CD4-positive, alpha-beta memory T cell (primary cell): ENCODE measurements around the gene JMJD7. TPM values are rescaled to one million over a fixed set of nuclear protein-coding genes. Genes with fewer than 3 reads are reported as not detected.

ENCODE experiments used
- CTCF ChIA-PET: fragments of 350-600 bp; sonication (Branson Sonifier 250); formaldehyde crosslinking; loops from one replicate; lab custom pipeline; 2021; ENCODE audit warnings: inconsistent platforms; ENCODE audit not compliant: partially characterized antibody; lab: Charles Lee
- POLR2A ChIA-PET: fragments of 350-600 bp; sonication (Branson Sonifier 250); formaldehyde crosslinking; loops from one replicate; lab custom pipeline; 2021; ENCODE audit not compliant: partially characterized antibody; lab: Charles Lee
- DNase-seq, 5 donors: peaks; one replicate each; pipeline versions ENCODE4 v3.0.0 to v3.0.0-alpha.2; 2020 to 2022; ENCODE audit warnings: mixed read lengths in 1 of 5
- H3K27ac ChIP-seq: one replicate; pipeline ENCODE4 v1.7.0; 2013; ENCODE audit warnings: low read depth, low read length
- H3K27me3 ChIP-seq: 2 replicates; pipeline ENCODE4 v1.7.0; 2013; ENCODE audit warnings: mild to moderate bottlenecking, low read length, moderate library complexity; ENCODE audit not compliant: insufficient read depth
- H3K36me3 ChIP-seq: 2 replicates; pipeline ENCODE4 v1.7.0; 2013; ENCODE audit warnings: mild to moderate bottlenecking, low read length, moderate library complexity; ENCODE audit not compliant: insufficient read depth
- H3K4me1 ChIP-seq: 2 replicates; pipeline ENCODE4 v1.7.0; 2013; ENCODE audit warnings: mild to moderate bottlenecking, low read length, moderate library complexity; ENCODE audit not compliant: insufficient read depth
- H3K4me3 ChIP-seq, 2 donors: one replicate each; pipeline ENCODE4 v1.7.0; 2013; ENCODE audit warnings: low read length in 2 of 2, mild to moderate bottlenecking in 1 of 2
- H3K9me3 ChIP-seq, 2 donors: one replicate each; pipeline ENCODE4 v1.7.0; 2013; ENCODE audit warnings: low read length in 2 of 2, control low read depth in 1 of 2; ENCODE audit not compliant: control insufficient read depth in 1 of 2
- H3K27ac Mint-ChIP-seq, 7 donors: one replicate each; pipeline ENCODE4 v1.8.0; 2020 to 2021; ENCODE audit warnings: mixed read lengths in 7 of 7, mild to moderate bottlenecking in 6 of 7, inconsistent platforms in 3 of 7, moderate library complexity in 3 of 7
- H3K27me3 Mint-ChIP-seq, 2 donors: one replicate each; pipeline ENCODE4 v1.8.0; 2020 to 2021; ENCODE audit warnings: mixed read lengths in 2 of 2
- H3K36me3 Mint-ChIP-seq, 2 donors: one replicate each; pipeline ENCODE4 v1.8.0; 2020 to 2021; ENCODE audit warnings: mixed read lengths in 2 of 2, inconsistent platforms in 1 of 2, mild to moderate bottlenecking in 1 of 2
- H3K4me1 Mint-ChIP-seq, 4 donors: one replicate each; pipeline ENCODE4 v1.8.0; 2020 to 2021; ENCODE audit warnings: mixed read lengths in 4 of 4, mild to moderate bottlenecking in 1 of 4
- H3K4me3 Mint-ChIP-seq, 8 donors: one replicate each; pipeline ENCODE4 v1.8.0; 2020 to 2021; ENCODE audit warnings: mixed read lengths in 8 of 8, mild to moderate bottlenecking in 7 of 8, moderate library complexity in 6 of 8, inconsistent platforms in 3 of 8
- H3K9me3 Mint-ChIP-seq, 8 donors: one replicate each; pipeline ENCODE4 v1.8.0; 2020 to 2021; ENCODE audit warnings: mixed read lengths in 8 of 8, mild to moderate bottlenecking in 5 of 8, inconsistent platforms in 3 of 8, moderate library complexity in 1 of 8
- intact Hi-C: fragments of 100-400 bp; cut with micrococcal nuclease; formaldehyde crosslinking; loops from one replicate; pipeline ENCODE4 v1.15.1; 2023
- polyA plus RNA-seq, 2 donors: library from polyadenylated mRNA; unstranded; fragments of 300-500 nt; fragmentation: Illumina TruSeq; gene quantifications; one replicate each; pipeline ENCODE4 v1.2.3, GENCODE V29; 2021
- total RNA-seq, 2 experiments: library from RNA; stranded (reverse); gene quantifications; one replicate each; pipeline ENCODE4 v1.2.3, GENCODE V29; 2021

The JMJD7 gene
- total and polyA plus RNA-seq, 4 experiments from 2014 or later: 18.7 to 78.5 (median 51.5) TPM

- peaks cover 16% of the 10 kb centered on the region for H3K36me3 ChIP-seq
- H3K9me3 ChIP-seq: no peaks in the 10 kb centered on the region
- no peak overlapping the region for H3K4me3 ChIP-seq
- H3K4me3 Mint-ChIP-seq: no peak overlapping the region
- no peak overlapping the region for H3K27ac Mint-ChIP-seq
- H3K27me3 ChIP-seq: no peaks in the 10 kb centered on the region
- ChIA-PET POLR2A (interaction anchor here (1.2 kb wide), 1 partner anchor 10 kb away, joined by 3 read pairs; no protein-coding TSS in a partner anchor), CTCF (no interaction called here)
- no peaks in the 10 kb centered on the region for H3K9me3 Mint-ChIP-seq
- no peak overlapping the region for H3K27ac ChIP-seq
- H3K36me3 Mint-ChIP-seq: peaks cover 0 to 32% of the 10 kb centered on the region in 2 donors
- intact Hi-C loops: no loop called here
- no peaks in the 10 kb centered on the region for H3K4me1 ChIP-seq
- H3K4me1 Mint-ChIP-seq: peaks cover 0 to 2% (median 0%) of the 10 kb centered on the region in 4 donors
- no peak for DNase-seq
- H3K27me3 Mint-ChIP-seq: no peaks in the 10 kb centered on the region
Observed at GRCh38 chr15:41842229-41842628, 14.3 kb downstream of the JMJD7 start.

DNA sequence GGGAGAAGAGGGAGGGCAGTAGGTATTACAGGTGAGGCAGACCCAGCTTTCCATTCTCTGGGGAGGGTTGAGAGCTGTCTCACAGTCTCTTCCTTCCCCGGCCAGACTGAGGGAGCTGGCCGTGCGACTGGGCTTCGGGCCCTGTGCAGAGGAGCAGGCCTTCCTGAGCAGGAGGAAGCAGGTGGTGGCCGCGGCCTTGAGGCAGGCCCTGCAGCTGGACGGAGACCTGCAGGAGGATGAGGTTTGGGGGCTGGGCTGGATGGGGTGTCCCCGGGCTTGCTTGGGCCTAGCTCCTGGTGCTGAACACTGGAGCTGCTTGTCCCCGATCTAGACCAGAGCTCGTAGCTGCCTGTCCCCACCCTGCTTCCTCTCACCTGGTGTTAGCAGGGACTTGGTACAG, 15.7 kb downstream of the JMJD7 start:
- ChIA-PET CTCF (interaction anchor here (0.9 to 1.5 kb wide), 2 partner anchors 61 to 71 kb away, joined by 3 to 4 read pairs; no protein-coding TSS in a partner anchor), POLR2A (interaction anchor here (1.2 kb wide), 1 partner anchor 11 kb away, joined by 3 read pairs; no protein-coding TSS in a partner anchor)
- Histone ChIP-seq H3K9me3 (no peaks in the 10 kb centered on the region), H3K36me3 (peaks cover 24% of the 10 kb centered on the region), H3K27me3 (no peaks in the 10 kb centered on the region), H3K27ac (no peak overlapping the region), H3K4me3 (no peak overlapping the region), H3K4me1 (no peaks in the 10 kb centered on the region)
- no peaks in the 10 kb centered on the region for H3K4me1 Mint-ChIP-seq
- intact Hi-C loops: no loop called here
- DNase-seq: no peak
- H3K9me3 Mint-ChIP-seq: no peaks in the 10 kb centered on the region
- peaks cover 0 to 41% of the 10 kb centered on the region in 2 donors for H3K36me3 Mint-ChIP-seq
- no peak overlapping the region for H3K27ac Mint-ChIP-seq
- H3K27me3 Mint-ChIP-seq: no peaks in the 10 kb centered on the region
- H3K4me3 Mint-ChIP-seq: no peak overlapping the region

DNA sequence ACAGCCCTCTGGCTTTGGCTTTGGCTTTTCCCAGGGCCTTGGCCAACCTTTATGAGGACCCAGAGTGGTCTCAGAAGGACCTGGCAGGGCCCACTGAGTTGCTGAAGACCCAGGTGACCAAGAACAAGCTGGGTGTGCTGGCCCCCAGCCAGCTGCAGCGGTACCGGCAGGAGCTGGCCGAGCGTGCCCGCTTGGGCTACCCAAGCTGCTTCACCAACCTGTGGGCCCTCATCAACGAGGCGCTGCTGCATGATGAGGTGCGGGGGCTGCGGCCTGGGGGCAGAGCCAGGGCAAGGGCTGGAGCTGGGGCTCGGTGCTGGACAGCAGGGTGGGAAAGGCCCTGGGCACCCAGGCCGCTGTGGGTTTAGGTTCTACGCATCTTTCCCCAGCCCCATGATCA, 16.9 kb downstream of the JMJD7 start:
- no peaks in the 10 kb centered on the region for H3K27me3 Mint-ChIP-seq
- no peaks in the 10 kb centered on the region for H3K4me1 Mint-ChIP-seq
- CTCF ChIA-PET: interaction anchor here (1.6 to 2.3 kb wide), 2 partner anchors 13 to 60 kb away, joined by 4 to 10 read pairs; no protein-coding TSS in a partner anchor
- no peak overlapping the region for H3K4me3 Mint-ChIP-seq
- H3K4me1 ChIP-seq: no peaks in the 10 kb centered on the region
- no peaks in the 10 kb centered on the region for H3K27me3 ChIP-seq
- POLR2A ChIA-PET: no interaction called here
- DNase-seq: no peak
- no peaks in the 10 kb centered on the region for H3K9me3 Mint-ChIP-seq
- no peak overlapping the region for H3K27ac ChIP-seq
- H3K9me3 ChIP-seq: no peaks in the 10 kb centered on the region
- H3K27ac Mint-ChIP-seq: no peak overlapping the region
- no peak overlapping the region for H3K4me3 ChIP-seq
- H3K36me3 ChIP-seq: peaks cover 24% of the 10 kb centered on the region
- intact Hi-C loops: no loop called here
- peaks cover 0 to 45% of the 10 kb centered on the region in 2 donors for H3K36me3 Mint-ChIP-seq

DNA sequence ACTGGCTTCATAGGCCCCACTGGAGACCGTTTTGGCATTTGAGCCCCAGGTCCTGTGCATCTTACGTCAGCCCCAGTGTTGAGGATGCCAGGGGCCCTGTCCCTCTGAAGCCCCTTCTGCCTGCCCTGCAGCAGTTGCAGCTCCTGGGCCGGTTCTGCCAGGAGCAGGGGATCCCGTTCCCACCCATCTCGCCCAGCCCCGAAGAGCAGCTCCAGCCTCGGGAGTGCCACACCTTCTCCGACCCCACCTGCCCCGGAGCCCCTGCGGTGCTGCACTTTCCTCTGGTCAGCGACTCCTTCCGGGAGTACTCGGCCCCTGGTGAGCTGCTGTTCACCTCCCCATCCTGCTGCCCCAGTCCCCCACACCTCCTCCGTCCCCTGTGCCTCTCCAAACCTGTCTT, 19.3 kb downstream of the JMJD7 start:
- no peak overlapping the region for H3K4me3 ChIP-seq
- no peaks in the 10 kb centered on the region for H3K9me3 ChIP-seq
- intact Hi-C loops: no loop called here
- H3K27me3 Mint-ChIP-seq: no peaks in the 10 kb centered on the region
- H3K27ac Mint-ChIP-seq: no peak overlapping the region
- H3K27ac ChIP-seq: no peak overlapping the region
- CTCF ChIA-PET: interaction anchor here (1.7 kb wide), 1 partner anchor 17 kb away, joined by 3 read pairs; no protein-coding TSS in a partner anchor
- peaks cover 0 to 2% (median 0%) of the 10 kb centered on the region in 4 donors for H3K4me1 Mint-ChIP-seq
- POLR2A ChIA-PET: no interaction called here
- H3K36me3 Mint-ChIP-seq: peaks cover 0 to 34% of the 10 kb centered on the region in 2 donors
- H3K36me3 ChIP-seq: peaks cover 18% of the 10 kb centered on the region
- no peaks in the 10 kb centered on the region for H3K9me3 Mint-ChIP-seq
- H3K27me3 ChIP-seq: no peaks in the 10 kb centered on the region
- H3K4me1 ChIP-seq: no peaks in the 10 kb centered on the region
- DNase-seq: no peak
- H3K4me3 Mint-ChIP-seq: no peak overlapping the region

- Mint-ChIP-seq H3K4me1 (peaks cover 0 to 2% (median 0%) of the 10 kb centered on the region in 4 donors), H3K36me3 (peaks cover 0 to 30% of the 10 kb centered on the region in 2 donors), H3K27ac (peak overlapping the region in 1 of 7 donors; percentile 72), H3K27me3 (no peaks in the 10 kb centered on the region), H3K4me3 (no peak overlapping the region), H3K9me3 (no peaks in the 10 kb centered on the region)
- ChIA-PET POLR2A (no interaction called here), CTCF (interaction anchor here (1.7 kb wide), 1 partner anchor 16 kb away, joined by 3 read pairs; no protein-coding TSS in a partner anchor)
- H3K27me3 ChIP-seq: no peaks in the 10 kb centered on the region
- DNase-seq: no peak
- no peak overlapping the region for H3K4me3 ChIP-seq
- peaks cover 18% of the 10 kb centered on the region for H3K36me3 ChIP-seq
- intact Hi-C loops: no loop called here
- H3K27ac ChIP-seq: no peak overlapping the region
- no peaks in the 10 kb centered on the region for H3K9me3 ChIP-seq
- H3K4me1 ChIP-seq: no peaks in the 10 kb centered on the region
Observed at GRCh38 chr15:41847981-41848380, 20.1 kb downstream of the JMJD7 start.

DNA sequence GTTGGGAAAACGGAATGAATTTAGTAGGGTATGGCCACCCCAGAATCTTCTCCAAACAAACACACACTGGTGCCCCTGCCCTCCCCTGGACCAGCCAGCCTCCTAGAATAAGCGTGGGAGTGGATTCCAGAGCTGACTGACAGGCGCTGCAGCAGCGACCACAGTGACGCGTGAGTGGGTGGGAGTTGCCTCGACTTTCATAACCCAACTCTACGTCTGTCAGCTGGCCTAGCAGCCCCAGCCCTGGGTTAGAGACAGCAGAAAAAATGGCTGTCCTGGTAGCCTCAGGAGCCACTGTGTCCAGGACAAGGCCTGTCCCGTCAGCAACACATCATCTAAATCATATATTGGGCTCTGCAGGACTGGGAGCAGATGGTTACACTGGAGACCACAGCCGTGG, 20.7 kb downstream of the JMJD7 start:
- Mint-ChIP-seq H3K9me3 (no peaks in the 10 kb centered on the region), H3K4me3 (no peak overlapping the region), H3K27me3 (no peaks in the 10 kb centered on the region), H3K27ac (peak overlapping the region in 2 of 7 donors; percentile 36 to 72), H3K4me1 (peaks cover 0 to 2% (median 0%) of the 10 kb centered on the region in 4 donors), H3K36me3 (peaks cover 0 to 30% of the 10 kb centered on the region in 2 donors)
- intact Hi-C loops: no loop called here
- H3K9me3 ChIP-seq: no peaks in the 10 kb centered on the region
- POLR2A ChIA-PET: no interaction called here
- CTCF ChIA-PET: no interaction called here
- no peak overlapping the region for H3K4me3 ChIP-seq
- H3K4me1 ChIP-seq: no peaks in the 10 kb centered on the region
- H3K27ac ChIP-seq: no peak overlapping the region
- no peak for DNase-seq
- no peaks in the 10 kb centered on the region for H3K27me3 ChIP-seq
- H3K36me3 ChIP-seq: peaks cover 18% of the 10 kb centered on the region

- POLR2A ChIA-PET: no interaction called here
- H3K27me3 Mint-ChIP-seq: no peaks in the 10 kb centered on the region
- peak overlapping the region in 3 of 7 donors; percentile 18 to 80 (median 69) for H3K27ac Mint-ChIP-seq
Observed at GRCh38 chr15:41849204-41849603, 21.3 kb downstream of the JMJD7 start.

More at GRCh38 chr15:41849204-41849603, 21.3 kb downstream of the JMJD7 start:
- intact Hi-C loops: no loop called here
- no peaks in the 10 kb centered on the region for H3K9me3 Mint-ChIP-seq
- H3K4me1 Mint-ChIP-seq: peaks cover 0 to 2% (median 0%) of the 10 kb centered on the region in 4 donors
- no peaks in the 10 kb centered on the region for H3K27me3 ChIP-seq
- H3K27ac ChIP-seq: no peak overlapping the region
- H3K4me3 ChIP-seq: no peak overlapping the region
- H3K4me3 Mint-ChIP-seq: no peak overlapping the region
- CTCF ChIA-PET: no interaction called here
- peaks cover 18% of the 10 kb centered on the region for H3K36me3 ChIP-seq
- no peak for DNase-seq
- no peaks in the 10 kb centered on the region for H3K9me3 ChIP-seq
- H3K4me1 ChIP-seq: no peaks in the 10 kb centered on the region
- H3K36me3 Mint-ChIP-seq: peaks cover 0 to 30% of the 10 kb centered on the region in 2 donors
